SK-N-SH (cell line): ENCODE results near the gene PLAC1. TPM values are rescaled to one million over a fixed set of nuclear protein-coding genes. Genes with fewer than 3 reads are reported as not detected.

Experiments
- CTCF ChIA-PET: fragments of 300-600, 350-600 bp; formaldehyde crosslinking; extraction: SDS; loops from one replicate; lab custom pipeline; 2021; lab: Yijun Ruan, JAX
- POLR2A ChIA-PET: fragments of 350-600 bp; sonication (Branson Sonifier 250); formaldehyde crosslinking; extraction: SDS; loops from one replicate; lab custom pipeline; 2020; ENCODE audit warnings: antibody characterized with exemption, inconsistent platforms; lab: Yijun Ruan, JAX
- DNase-seq: peaks from one replicate; pipeline ENCODE4 v3.0.0; 2012
- H2AFZ ChIP-seq: fragments of 200-600 bp; sonication (generic); 2 replicates; pipeline ENCODE4 v1.8.1; 2016; ENCODE audit warnings: antibody characterized with exemption, mild to moderate bottlenecking, low read depth
- H3F3A ChIP-seq: fragments of 200-600 bp; sonication (generic); replicated peaks from 2 replicates; pipeline ENCODE3; 2016; ENCODE audit warnings: antibody characterized with exemption, mild to moderate bottlenecking; ENCODE audit not compliant: insufficient read depth
- H3K27ac ChIP-seq, 2 experiments: fragments of 200-500 bp in 1 of 2; fragments of 200-600 bp in 1 of 2; sonication (Bioruptor generic) in 1 of 2; sonication (generic), shearing (Covaris generic) in 1 of 2; 2 replicates each; pipeline versions ENCODE4 v1.5.1 to v1.6.1; 2014 to 2016; ENCODE audit warnings: low read depth in 2 of 2, inconsistent platforms in 1 of 2, low read length in 1 of 2, mild to moderate bottlenecking in 1 of 2, mixed read lengths in 1 of 2
- H3K27me3 ChIP-seq: fragments of 200-600 bp; sonication (generic), shearing (Covaris generic); 2 replicates; pipeline ENCODE4 v1.6.1; 2016; ENCODE audit warnings: mixed run types; ENCODE audit not compliant: insufficient read depth
- H3K36me3 ChIP-seq, 2 experiments: fragments of 200-500 bp in 1 of 2; fragments of 200-600 bp in 1 of 2; sonication (Bioruptor generic) in 1 of 2; sonication (generic) in 1 of 2; replicated peaks in 1 of 2; 2 replicates each; pipeline versions ENCODE3 to v1.5.1; 2014 to 2016; ENCODE audit warnings: low read length in 1 of 2, mild to moderate bottlenecking in 1 of 2; ENCODE audit not compliant: insufficient read depth in 2 of 2, control insufficient read depth in 1 of 2
- H3K4me1 ChIP-seq, 2 experiments: fragments of 200-500 bp in 1 of 2; fragments of 200-600 bp in 1 of 2; sonication (Bioruptor generic) in 1 of 2; sonication (generic), shearing (Covaris generic) in 1 of 2; 2 replicates each; pipeline versions ENCODE4 v1.5.1 to v1.6.1; 2014 to 2016; ENCODE audit warnings: low read depth in 1 of 2, low read length in 1 of 2, mixed run types in 1 of 2; ENCODE audit not compliant: insufficient read depth in 2 of 2, control insufficient read depth in 1 of 2
- H3K4me2 ChIP-seq: fragments of 200-600 bp; sonication (generic), shearing (Covaris generic); 2 replicates; pipeline ENCODE4 v1.6.1; 2017; ENCODE audit warnings: mixed run types
- H3K4me3 ChIP-seq, 2 experiments: fragments of 200-500 bp in 1 of 2; fragments of 200-600 bp in 1 of 2; sonication (Bioruptor generic) in 1 of 2; sonication (generic), shearing (Covaris generic) in 1 of 2; 2 replicates each; pipeline versions ENCODE4 v1.5.1 to v1.8.1; 2014 to 2016; ENCODE audit warnings: low read depth in 2 of 2, inconsistent platforms in 1 of 2, low read length in 1 of 2, mild to moderate bottlenecking in 1 of 2, mixed read lengths in 1 of 2, moderate library complexity in 1 of 2
- H3K79me2 ChIP-seq: fragments of 200-600 bp; sonication (generic); 2 replicates; pipeline ENCODE4 v1.8.1; 2017; ENCODE audit warnings: mild to moderate bottlenecking; ENCODE audit not compliant: insufficient read depth
- H3K9ac ChIP-seq: fragments of 200-600 bp; sonication (generic); 2 replicates; pipeline ENCODE4 v1.6.1; 2017; ENCODE audit warnings: mixed run types
- H3K9me2 ChIP-seq: fragments of 200-600 bp; sonication (generic); 2 replicates; pipeline ENCODE4 v1.6.1; 2017; ENCODE audit warnings: mixed run types
- H3K9me3 ChIP-seq: fragments of 200-600 bp; sonication (generic); 2 replicates; pipeline ENCODE4 v1.6.1; 2017; ENCODE audit warnings: mixed run types, mild to moderate bottlenecking, moderate library complexity
- H4K20me1 ChIP-seq: fragments of 200-600 bp; sonication (generic); 2 replicates; pipeline ENCODE4 v1.6.1; 2017; ENCODE audit warnings: mild to moderate bottlenecking, mixed run types; ENCODE audit not compliant: insufficient read depth
- CHD2 ChIP-seq: fragments of 150-350 bp; IDR thresholded peaks from 2 replicates; pipeline ENCODE4 v1.6.1; 2018; ENCODE audit warnings: low read length; ENCODE audit not compliant: partially characterized antibody
- ELF1 ChIP-seq: IDR thresholded peaks from 2 replicates; pipeline ENCODE4 v1.4.0; 2012
- EP300 ChIP-seq, 2 experiments: IDR thresholded peaks; 2 replicates each; pipeline versions ENCODE4 v1.4.0 to v1.6.1; 2012; ENCODE audit warnings: borderline replicate concordance in 1 of 2, low read depth in 1 of 2, low read length in 1 of 2
- EZH2phosphoT487 ChIP-seq: fragments of 200-600 bp; sonication (generic); IDR thresholded peaks from 2 replicates; pipeline ENCODE4 v1.6.1; 2017; ENCODE audit warnings: low read depth, mixed run types, mild to moderate bottlenecking, antibody characterized with exemption, moderate library complexity, borderline replicate concordance
- FOSL2 ChIP-seq: IDR thresholded peaks from 2 replicates; pipeline ENCODE4 v1.4.0; 2012; ENCODE audit warnings: low read depth, mild to moderate bottlenecking, moderate library complexity, borderline replicate concordance
- FOXJ3 ChIP-seq: sonication (generic); formaldehyde crosslinking; IDR thresholded peaks from 2 replicates; pipeline ENCODE4 v1.5.1; 2020; ENCODE audit warnings: mild to moderate bottlenecking, missing genetic modification reagents
- MEF2A ChIP-seq: IDR thresholded peaks from 2 replicates; pipeline ENCODE4 v1.4.0; 2012; ENCODE audit warnings: low read depth, borderline replicate concordance
- MXI1 ChIP-seq: IDR thresholded peaks from 2 replicates; pipeline ENCODE4 v1.6.1; 2012; ENCODE audit warnings: mild to moderate bottlenecking, low read depth, low read length, improper control_type of control experiment
- YY1 ChIP-seq: IDR thresholded peaks from 2 replicates; pipeline ENCODE4 v1.4.0; 2012; ENCODE audit warnings: low read depth, mild to moderate bottlenecking
- WGBS: methylation state at CpG from one replicate; pipeline ENCODE4 v1.1.6; 2017; ENCODE audit warnings: low lambda C conversion rate; 5-methylcytosine and 5-hydroxymethylcytosine counted together
- polyA plus RNA-seq, 3 experiments: library from polyadenylated mRNA; depleted of rRNA; stranded (reverse); fragments of >200 nt; gene quantifications; 2 replicates each; pipeline ENCODE4 v1.2.3, GENCODE V29; 2012
- TF ChIP-seq, protein P1 (sequence below): IDR thresholded peaks from 2 replicates; pipeline ENCODE4 v1.4.0; 2012; ENCODE audit warnings: low read depth, borderline replicate concordance
- TF ChIP-seq, protein P2 (sequence below): IDR thresholded peaks from 2 replicates; pipeline ENCODE4 v1.6.1; 2012; ENCODE audit warnings: mild to moderate bottlenecking, low read depth, low read length, moderate library complexity

The PLAC1 gene
- polyA plus RNA-seq, 1 of the 3 experiments (the other 2 are of a cell fraction) = 50.9 TPM

GRCh38 chrX:134600714-134601113, 57.6 kb downstream of the PLAC1 start:
- H3K9me3 ChIP-seq = no peaks in the 10 kb centered on the region
- TF ChIP-seq EZH2phosphoT487 (no peak), FOSL2 (0 out of 2 replicates have a peak, but pooled peaks have one; percentile 18), MEF2A (0 out of 2 replicates have a peak, but pooled peaks have one; percentile 45), FOXJ3 (CRISPR knock-in tag) (no peak)
- TF ChIP-seq, protein P1, sequence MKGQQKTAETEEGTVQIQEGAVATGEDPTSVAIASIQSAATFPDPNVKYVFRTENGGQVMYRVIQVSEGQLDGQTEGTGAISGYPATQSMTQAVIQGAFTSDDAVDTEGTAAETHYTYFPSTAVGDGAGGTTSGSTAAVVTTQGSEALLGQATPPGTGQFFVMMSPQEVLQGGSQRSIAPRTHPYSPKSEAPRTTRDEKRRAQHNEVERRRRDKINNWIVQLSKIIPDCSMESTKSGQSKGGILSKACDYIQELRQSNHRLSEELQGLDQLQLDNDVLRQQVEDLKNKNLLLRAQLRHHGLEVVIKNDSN = no peak
- TF ChIP-seq, protein P2, sequence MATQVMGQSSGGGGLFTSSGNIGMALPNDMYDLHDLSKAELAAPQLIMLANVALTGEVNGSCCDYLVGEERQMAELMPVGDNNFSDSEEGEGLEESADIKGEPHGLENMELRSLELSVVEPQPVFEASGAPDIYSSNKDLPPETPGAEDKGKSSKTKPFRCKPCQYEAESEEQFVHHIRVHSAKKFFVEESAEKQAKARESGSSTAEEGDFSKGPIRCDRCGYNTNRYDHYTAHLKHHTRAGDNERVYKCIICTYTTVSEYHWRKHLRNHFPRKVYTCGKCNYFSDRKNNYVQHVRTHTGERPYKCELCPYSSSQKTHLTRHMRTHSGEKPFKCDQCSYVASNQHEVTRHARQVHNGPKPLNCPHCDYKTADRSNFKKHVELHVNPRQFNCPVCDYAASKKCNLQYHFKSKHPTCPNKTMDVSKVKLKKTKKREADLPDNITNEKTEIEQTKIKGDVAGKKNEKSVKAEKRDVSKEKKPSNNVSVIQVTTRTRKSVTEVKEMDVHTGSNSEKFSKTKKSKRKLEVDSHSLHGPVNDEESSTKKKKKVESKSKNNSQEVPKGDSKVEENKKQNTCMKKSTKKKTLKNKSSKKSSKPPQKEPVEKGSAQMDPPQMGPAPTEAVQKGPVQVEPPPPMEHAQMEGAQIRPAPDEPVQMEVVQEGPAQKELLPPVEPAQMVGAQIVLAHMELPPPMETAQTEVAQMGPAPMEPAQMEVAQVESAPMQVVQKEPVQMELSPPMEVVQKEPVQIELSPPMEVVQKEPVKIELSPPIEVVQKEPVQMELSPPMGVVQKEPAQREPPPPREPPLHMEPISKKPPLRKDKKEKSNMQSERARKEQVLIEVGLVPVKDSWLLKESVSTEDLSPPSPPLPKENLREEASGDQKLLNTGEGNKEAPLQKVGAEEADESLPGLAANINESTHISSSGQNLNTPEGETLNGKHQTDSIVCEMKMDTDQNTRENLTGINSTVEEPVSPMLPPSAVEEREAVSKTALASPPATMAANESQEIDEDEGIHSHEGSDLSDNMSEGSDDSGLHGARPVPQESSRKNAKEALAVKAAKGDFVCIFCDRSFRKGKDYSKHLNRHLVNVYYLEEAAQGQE = no peak
- H3K36me3 ChIP-seq = no peaks in the 10 kb centered on the region
- H3K4me2 ChIP-seq = peak overlapping the region; percentile 28; the same call in 1 of the 2 replicates
- peaks cover 22% of the 10 kb centered on the region for H3F3A ChIP-seq
- no peaks in the 10 kb centered on the region for H3K79me2 ChIP-seq
- H2AFZ ChIP-seq = no peak overlapping the region
- H3K9me2 ChIP-seq = no peaks in the 10 kb centered on the region
- H3K27ac ChIP-seq = no peak overlapping the region
- H3K9ac ChIP-seq = no peak overlapping the region
- CTCF ChIA-PET = no interaction called here
- H3K27me3 ChIP-seq = no peaks in the 10 kb centered on the region
- H3K4me1 ChIP-seq = peaks cover 0 to 17% of the 10 kb centered on the region in 2 experiments; a peak in 3 of 4 replicates
- WGBS = 16% methylated on average over 2 of the region's 2 CpGs
- POLR2A ChIA-PET = no interaction called here
- H3K4me3 ChIP-seq = no peak overlapping the region
- DNase-seq = no peak
- no peaks in the 10 kb centered on the region for H4K20me1 ChIP-seq

GRCh38 chrX:134599184-134599914, 58.9 kb downstream of the PLAC1 start:
- H3K9me2 ChIP-seq = no peaks in the 10 kb centered on the region
- no peaks in the 10 kb centered on the region for H3K79me2 ChIP-seq
- no peak overlapping the region for H3K4me3 ChIP-seq
- no peaks in the 10 kb centered on the region for H4K20me1 ChIP-seq
- ChIA-PET POLR2A (no interaction called here), CTCF (no interaction called here)
- 90% methylated on average over 5 of the region's 5 CpGs for WGBS
- no peak overlapping the region for H3K27ac ChIP-seq
- peaks cover 10% of the 10 kb centered on the region for H3F3A ChIP-seq
- TF ChIP-seq CHD2 (no peak), MXI1 (no peak), EP300 (IDR thresholded peaks at IDR 0.05; ENCODE audit: borderline replicate concordance in 1 of 2, low read depth in 1 of 2, low read length in 1 of 2) (no peak), YY1 (peak; percentile 32; the same call in 1 of the 2 replicates), ELF1 (no peak)
- H3K9me3 ChIP-seq = no peaks in the 10 kb centered on the region
- no peak overlapping the region for H3K4me2 ChIP-seq
- no peaks in the 10 kb centered on the region for H3K36me3 ChIP-seq
- no peaks in the 10 kb centered on the region for H3K27me3 ChIP-seq
- H3K9ac ChIP-seq = no peak overlapping the region
- no peak for DNase-seq
- H2AFZ ChIP-seq = peak overlapping the region; percentile 59; the same call in 1 of the 2 replicates
- peaks cover 0 to 4% of the 10 kb centered on the region in 2 experiments; a peak in 1 of 4 replicates for H3K4me1 ChIP-seq
